HepG2 (cell line): ENCODE results near the gene VSIG10L. TPM values are rescaled to one million over a fixed set of nuclear protein-coding genes. Genes with fewer than 3 reads are reported as not detected.

Source experiments
- ATAC-seq: fragments of 200-7000 bp; cut with Tn5 transposase; 3 replicates; pipeline ENCODE4 v1.9.1; 2020; ENCODE audit warnings: mild to moderate bottlenecking, moderate library complexity
- BruUV-seq: library from RNA; stranded (reverse); fragments of 400-500 nt; replicated peaks from 2 replicates; lab custom pipeline; 2021; lab: Mats Ljungman, UMichigan
- CTCF ChIA-PET: fragments of 300-600 bp; formaldehyde crosslinking; extraction: SDS; loops from one replicate; lab custom pipeline; 2021; ENCODE audit warnings: low total read pairs, inconsistent platforms, low intra/inter-chr PET ratio; lab: Yijun Ruan, JAX
- POLR2A ChIA-PET: fragments of 350-600 bp; sonication (Branson Sonifier 250); formaldehyde crosslinking; loops from one replicate; lab custom pipeline; 2020; ENCODE audit warnings: antibody characterized with exemption, inconsistent platforms; lab: Yijun Ruan, JAX
- DNase-seq: peaks from one replicate; pipeline ENCODE4 v3.0.0-alpha.2; 2015; ENCODE audit warnings: low spot score
- FAIRE-seq: peaks from 3 replicates; lab custom pipeline; 2011; peaks lifted over from hg19 to GRCh38; lab: Jason Lieb, UNC
- H2AFZ ChIP-seq: one replicate; pipeline ENCODE4 v1.6.1; 2011; ENCODE audit warnings: low read length, inconsistent platforms
- H3K27ac ChIP-seq: fragments of 300-600 bp; 3 replicates; pipeline ENCODE4 v1.8.0; 2011; ENCODE audit warnings: mixed run types, mild to moderate bottlenecking, mixed read lengths, low read length, inconsistent platforms; ENCODE audit not compliant: insufficient read depth; ENCODE audit errors: extremely low read length
- H3K27me3 ChIP-seq, 2 experiments: fragments of 200-600 bp in 1 of 2; 2 replicates in 1 of 2; 3 replicates in 1 of 2; pipeline versions ENCODE4 v1.6.0 to v1.8.0; 2011; ENCODE audit warnings: low read length in 2 of 2, mild to moderate bottlenecking in 2 of 2, moderate library complexity in 2 of 2, inconsistent platforms in 1 of 2; ENCODE audit not compliant: insufficient read depth in 2 of 2, control insufficient read depth in 1 of 2
- H3K36me3 ChIP-seq, 2 experiments: fragments of 200-600 bp in 1 of 2; replicated peaks in 1 of 2; 2 replicates in 1 of 2; 3 replicates in 1 of 2; pipeline versions ENCODE4 v1.5.1 to v1.8.0; 2011; ENCODE audit warnings: low read length in 2 of 2, inconsistent platforms in 1 of 2; ENCODE audit not compliant: insufficient read depth in 2 of 2, control insufficient read depth in 1 of 2
- H3K4me1 ChIP-seq: 2 replicates; pipeline ENCODE4 v1.5.1; 2012; ENCODE audit warnings: low read length, inconsistent platforms; ENCODE audit not compliant: insufficient read depth
- H3K4me2 ChIP-seq: 2 replicates; pipeline ENCODE4 v1.6.0; 2011; ENCODE audit warnings: low read depth, low read length, inconsistent platforms
- H3K4me3 ChIP-seq, 3 experiments: fragments of 200-600 bp in 1 of 3; sonication (generic), shearing (Covaris generic) in 1 of 3; replicated peaks in 1 of 3; 2 replicates each; pipeline ENCODE4 v1.5.1; 2011 to 2016; ENCODE audit warnings: low read length in 3 of 3, inconsistent platforms in 2 of 3, low read depth in 2 of 3, mild to moderate bottlenecking in 2 of 3, control low read depth in 1 of 3, mixed read lengths in 1 of 3; ENCODE audit not compliant: insufficient read depth in 1 of 3
- H3K79me2 ChIP-seq: one replicate; pipeline ENCODE4 v1.6.1; 2011; ENCODE audit warnings: low read length, inconsistent platforms; ENCODE audit not compliant: insufficient read depth
- H3K9ac ChIP-seq: 2 replicates; pipeline ENCODE4 v1.6.0; 2011; ENCODE audit warnings: mild to moderate bottlenecking, low read depth, low read length, inconsistent platforms; ENCODE audit not compliant: insufficient read depth
- H3K9me3 ChIP-seq: 2 replicates; pipeline ENCODE4 v1.5.1; 2012; ENCODE audit warnings: mild to moderate bottlenecking, low read length
- H4K20me1 ChIP-seq: 2 replicates; pipeline ENCODE4 v1.6.0; 2011; ENCODE audit warnings: inconsistent platforms, mild to moderate bottlenecking, low read length, moderate library complexity; ENCODE audit not compliant: insufficient read depth
- CAMTA2 ChIP-seq: sonication (generic); formaldehyde crosslinking; IDR thresholded peaks from 2 replicates; pipeline ENCODE4 v1.4.0; 2020; ENCODE audit warnings: mild to moderate bottlenecking, missing genetic modification reagents, borderline replicate concordance
- EEA1 ChIP-seq: sonication (generic); formaldehyde crosslinking; IDR thresholded peaks from 2 replicates; pipeline ENCODE4 v1.5.1; 2020; ENCODE audit warnings: mild to moderate bottlenecking, missing genetic modification reagents, borderline replicate concordance
- FOXM1 ChIP-seq: sonication (generic); formaldehyde crosslinking; IDR thresholded peaks from 2 replicates; pipeline ENCODE4 v1.5.0; 2020; ENCODE audit warnings: missing genetic modification reagents
- GMEB1 ChIP-seq: sonication (generic); formaldehyde crosslinking; IDR thresholded peaks from 2 replicates; pipeline ENCODE4 v1.5.1; 2020; ENCODE audit warnings: missing genetic modification reagents, mild to moderate bottlenecking, borderline replicate concordance
- GTF2F1 ChIP-seq: fragments of 150-350 bp; IDR thresholded peaks from 2 replicates; pipeline ENCODE4 v1.6.1; 2014; ENCODE audit warnings: low read length
- PLRG1 ChIP-seq: fragments of 450-650 bp; conservative IDR thresholded peaks from 2 replicates; pipeline ENCODE4 v1.6.1; 2016
- SMAD9 ChIP-seq: sonication (generic); formaldehyde crosslinking; IDR thresholded peaks from 2 replicates; pipeline ENCODE4 v1.5.1; 2020; ENCODE audit warnings: mild to moderate bottlenecking, missing genetic modification reagents
- TCF7 ChIP-seq: sonication (generic); IDR thresholded peaks from 2 replicates; pipeline ENCODE4 v1.6.1; 2016; ENCODE audit warnings: antibody characterized with exemption, low read depth
- ZBTB40 ChIP-seq, 2 experiments: fragments of 450-650 bp in 1 of 2; sonication (generic) in 1 of 2; formaldehyde crosslinking in 1 of 2; IDR thresholded peaks; 2 replicates each; pipeline versions ENCODE4 v1.6.1 to v1.8.0; 2016 to 2022; ENCODE audit warnings: antibody characterized with exemption in 1 of 2, mild to moderate bottlenecking in 1 of 2, missing genetic modification reagents in 1 of 2
- ZNF180 ChIP-seq: sonication (generic); formaldehyde crosslinking; IDR thresholded peaks from 2 replicates; pipeline ENCODE4 v1.4.0; 2020; ENCODE audit warnings: low read depth, missing genetic modification reagents, borderline replicate concordance
- WGBS: methylation state at CpG from one replicate; pipeline ENCODE4 v1.1.6; 2017; ENCODE audit warnings: low lambda C conversion rate; 5-methylcytosine and 5-hydroxymethylcytosine counted together
- in situ Hi-C: cut with HindIII; loops from 2 replicates; pipeline ENCODE4 v1.10.0; 2017; ENCODE audit warnings: low pct_unique_long_range_greater_than_20kb; ENCODE audit not compliant: extremely low pct_ligation_motif_present
- intact Hi-C: fragments of 100-400 bp; cut with micrococcal nuclease; formaldehyde crosslinking; loops from one replicate; pipeline ENCODE4 v1.10.0; 2022; ENCODE audit not compliant: unreplicated experiment
- polyA plus RNA-seq, 8 experiments: library from polyadenylated mRNA; depleted of rRNA in 3 of 8; stranded (reverse) in 7 of 8; unstranded in 1 of 8; fragments of >200 nt; fragmentation: Illumina TruSeq in 4 of 8; extraction: Trizol in 4 of 8; gene quantifications; 2 replicates each; pipeline versions ENCODE4 v1.2.1 to v1.2.3, GENCODE V29; 2011 to 2016; ENCODE audit warnings: low read depth in 4 of 8, missing spikeins in 1 of 8, mixed read lengths in 1 of 8; ENCODE audit not compliant: insufficient read depth in 1 of 8
- total RNA-seq, 5 experiments: library from RNA; depleted of rRNA; stranded (reverse); fragments of >200 nt; fragmentation: Illumina TruSeq; extraction: Trizol; gene quantifications; 2 replicates each; pipeline ENCODE4 v1.2.3, GENCODE V29; 2016; ENCODE audit warnings: low read depth in 1 of 5
- TF ChIP-seq, protein P1 (sequence below): sonication (generic); formaldehyde crosslinking; IDR thresholded peaks from 2 replicates; pipeline ENCODE4 v1.4.0; 2020; ENCODE audit warnings: missing genetic modification reagents, borderline replicate concordance

Gene VSIG10L
- total and polyA plus RNA-seq, 2 of the 13 experiments (the other 11 are each of a cell fraction or from before 2014, with no cell fraction given): 2.7 to 8.5 TPM

- Histone ChIP-seq H3K9ac (no peak overlapping the region), H3K36me3 (no peaks in the 10 kb centered on the region), H2AFZ (no peak overlapping the region), H3K9me3 (peaks cover 25% of the 10 kb centered on the region)
- intact Hi-C loops: no loop called here
- no peak for TF ChIP-seq GMEB1 (CRISPR knock-in tag)
- no peak for TF ChIP-seq ZBTB40 (IDR thresholded peaks at IDR 0.05)
- no peak for TF ChIP-seq ZBTB40 (CRISPR knock-in tag; IDR thresholded peaks at IDR 0.05)
- TF ChIP-seq FOXM1 (CRISPR knock-in tag): no peak
- no peak for TF ChIP-seq ZNF180 (CRISPR knock-in tag)
- no peak for TF ChIP-seq TCF7
- no peak for TF ChIP-seq EEA1 (CRISPR knock-in tag)
- TF ChIP-seq PLRG1: no peak
- no peak for TF ChIP-seq SMAD9
- no peak for TF ChIP-seq GTF2F1
- TF ChIP-seq CAMTA2 (CRISPR knock-in tag): no peak
- TF ChIP-seq, protein P1, sequence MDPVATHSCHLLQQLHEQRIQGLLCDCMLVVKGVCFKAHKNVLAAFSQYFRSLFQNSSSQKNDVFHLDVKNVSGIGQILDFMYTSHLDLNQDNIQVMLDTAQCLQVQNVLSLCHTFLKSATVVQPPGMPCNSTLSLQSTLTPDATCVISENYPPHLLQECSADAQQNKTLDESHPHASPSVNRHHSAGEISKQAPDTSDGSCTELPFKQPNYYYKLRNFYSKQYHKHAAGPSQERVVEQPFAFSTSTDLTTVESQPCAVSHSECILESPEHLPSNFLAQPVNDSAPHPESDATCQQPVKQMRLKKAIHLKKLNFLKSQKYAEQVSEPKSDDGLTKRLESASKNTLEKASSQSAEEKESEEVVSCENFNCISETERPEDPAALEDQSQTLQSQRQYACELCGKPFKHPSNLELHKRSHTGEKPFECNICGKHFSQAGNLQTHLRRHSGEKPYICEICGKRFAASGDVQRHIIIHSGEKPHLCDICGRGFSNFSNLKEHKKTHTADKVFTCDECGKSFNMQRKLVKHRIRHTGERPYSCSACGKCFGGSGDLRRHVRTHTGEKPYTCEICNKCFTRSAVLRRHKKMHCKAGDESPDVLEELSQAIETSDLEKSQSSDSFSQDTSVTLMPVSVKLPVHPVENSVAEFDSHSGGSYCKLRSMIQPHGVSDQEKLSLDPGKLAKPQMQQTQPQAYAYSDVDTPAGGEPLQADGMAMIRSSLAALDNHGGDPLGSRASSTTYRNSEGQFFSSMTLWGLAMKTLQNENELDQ (CRISPR knock-in tag): no peak
- TF ChIP-seq, all 625 proteins: peak for 0
- WGBS: 7% methylated on average over 7 of the region's 7 CpGs
- DNase-seq (no peak), ATAC-seq (no peak), FAIRE-seq (no peak)
- Histone ChIP-seq H3K4me1 (no peaks in the 10 kb centered on the region), H3K79me2 (no peaks in the 10 kb centered on the region), H4K20me1 (no peaks in the 10 kb centered on the region), H3K4me2 (no peak overlapping the region), H3K4me3 (no peak overlapping the region), H3K27me3 (peaks cover 4 to 28% of the 10 kb centered on the region in 2 experiments; a peak in 3 of 5 replicates), H3K27ac (no peak overlapping the region)
- ChIA-PET POLR2A (no interaction called here), CTCF (no interaction called here)
- in situ Hi-C loops: no loop called here
- no TSS peak for BruUV-seq
Observed at GRCh38 chr19:51301266-51301665, 40.7 kb downstream of the VSIG10L start.
